Measurements from ENCODE around the gene F7. TPM values are rescaled to one million over a fixed set of nuclear protein-coding genes. Genes with fewer than 3 reads are reported as not detected.

The F7 gene
- total RNA-seq, 1 donor from 2014 or later = not detected

GRCh38 chr13:113167575-113167974, 62.0 kb downstream of the F7 start:
- H3K4me3 ChIP-seq = no peak overlapping the region
- peaks cover 7% of the 10 kb centered on the region for H3K27me3 ChIP-seq (ENCODE audit: low read depth)
- no peaks in the 10 kb centered on the region for H3K4me1 ChIP-seq
- intact Hi-C loops (cut with DNase I) = no loop called here
- no peaks in the 10 kb centered on the region for H3K9me3 ChIP-seq
- ATAC-seq (no peak), DNase-seq (no peak)
- H3K36me3 ChIP-seq = peaks cover 6% of the 10 kb centered on the region
- TF ChIP-seq CTCF (IDR thresholded peaks at IDR 0.05) = no peak
- no peak overlapping the region for H3K27ac ChIP-seq

DNA sequence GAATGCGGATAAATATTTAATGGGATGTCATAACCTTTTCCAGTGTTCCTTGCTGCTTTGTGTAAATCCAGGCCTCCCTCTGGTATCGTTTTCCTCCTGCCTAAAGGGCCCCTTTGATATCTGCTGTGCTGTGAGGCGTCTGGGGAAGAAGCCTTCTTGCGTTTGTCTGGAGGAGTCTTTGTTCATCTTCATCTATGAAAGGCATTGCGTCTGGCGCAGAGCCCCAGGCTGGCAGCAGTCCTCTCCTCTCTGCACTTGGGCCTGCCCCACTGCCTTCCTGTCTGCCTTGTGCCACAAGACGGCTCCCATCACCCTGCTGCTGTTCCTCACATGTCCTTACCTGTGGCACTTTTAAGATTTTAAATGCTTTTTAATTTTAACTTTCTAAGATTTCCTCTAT, 62.6 kb downstream of the F7 start:
- Histone ChIP-seq H3K27ac (no peak overlapping the region), H3K9me3 (no peaks in the 10 kb centered on the region), H3K27me3 (ENCODE audit: low read depth) (peaks cover 3% of the 10 kb centered on the region), H3K4me1 (no peaks in the 10 kb centered on the region), H3K4me3 (no peak overlapping the region), H3K36me3 (peaks cover 11% of the 10 kb centered on the region)
- ATAC-seq (no peak), DNase-seq (no peak)
- intact Hi-C loops (cut with DNase I) = no loop called here
- no peak for TF ChIP-seq CTCF (IDR thresholded peaks at IDR 0.05)

- ATAC-seq (no peak), DNase-seq (no peak)
- Histone ChIP-seq H3K4me1 (no peaks in the 10 kb centered on the region), H3K36me3 (peaks cover 17% of the 10 kb centered on the region), H3K4me3 (no peak overlapping the region), H3K27me3 (ENCODE audit: low read depth) (no peaks in the 10 kb centered on the region), H3K9me3 (no peaks in the 10 kb centered on the region), H3K27ac (no peak overlapping the region)
- no peak for TF ChIP-seq CTCF (IDR thresholded peaks at IDR 0.05)
- intact Hi-C loops (cut with DNase I) = no loop called here
Measured at GRCh38 chr13:113169277-113170272, 64.0 kb downstream of the F7 start.

Other genes with a start within 250 kb of the F7 start
- 42.4 TPM for gene MCF2L, start 136.6 kb upstream of the F7 start, total RNA-seq
- 8.9 TPM for gene F10, start 17.0 kb downstream of the F7 start, total RNA-seq
- gene PROZ, start 52.9 kb downstream of the F7 start, total RNA-seq = not detected
- gene PCID2, start 102.9 kb downstream of the F7 start, total RNA-seq = 35.1 TPM
- gene CUL4A, start 103.8 kb downstream of the F7 start, total RNA-seq = 60.1 TPM
- 353 TPM for gene LAMP1, start 191.4 kb downstream of the F7 start, total RNA-seq

Measured in lower lobe of right lung (tissue), 2 donors.